Measurements from ENCODE around the gene MYL2.
"Not testable (repeated sequence)": the region's sequence is repeated elsewhere in the genome, so short reads cannot be mapped to it uniquely, and the experiment has no call there.

MYL2 gene

DNA sequence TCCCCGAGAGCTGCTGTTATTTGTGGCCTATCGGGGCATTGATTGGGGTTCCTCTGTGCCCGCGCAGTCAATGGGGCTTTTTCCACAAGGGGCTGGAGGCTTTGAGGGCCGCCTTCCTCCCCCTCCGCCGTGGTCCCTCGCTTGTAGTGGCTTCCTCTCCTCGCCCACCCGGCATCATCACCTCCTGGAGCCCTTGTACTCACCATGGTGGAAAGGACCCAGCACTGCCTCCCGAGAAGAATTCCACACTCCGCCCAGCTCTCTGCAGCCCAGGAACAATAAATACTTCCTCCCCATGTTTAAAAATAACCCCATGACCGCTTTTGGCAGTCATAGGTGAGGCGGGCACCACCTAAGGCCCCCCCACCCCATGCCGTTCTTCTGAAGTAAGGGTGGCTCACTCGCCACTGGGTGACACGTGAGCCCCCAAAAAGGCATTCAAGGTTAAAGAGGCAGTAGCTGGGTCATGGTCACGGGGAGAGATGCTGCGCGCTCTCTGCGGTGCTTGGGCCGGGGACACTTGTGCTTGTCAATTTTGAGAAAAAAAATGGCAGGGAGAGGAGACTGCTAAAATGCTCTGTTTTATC, at the start of gene MYL2:
Gene MYL2 (minus strand): TSS at position 256 of the 587 bp plus-strand sequence. CDS start 50 bp downstream, at position 206.
- DNase-seq, result no peak

- no peak for DNase-seq
Observed at GRCh38 chr12:110966081-110966760, 45.8 kb upstream of the MYL2 start.

GRCh38 chr12:110965574-110965973, 45.2 kb upstream of the MYL2 start:
- DNase-seq, result no peak

GRCh38 chr12:110960795-110961194, 40.4 kb upstream of the MYL2 start:
- no peak for DNase-seq

GRCh38 chr12:110957652-110958051, 37.3 kb upstream of the MYL2 start:
- DNase-seq, result no peak

DNA sequence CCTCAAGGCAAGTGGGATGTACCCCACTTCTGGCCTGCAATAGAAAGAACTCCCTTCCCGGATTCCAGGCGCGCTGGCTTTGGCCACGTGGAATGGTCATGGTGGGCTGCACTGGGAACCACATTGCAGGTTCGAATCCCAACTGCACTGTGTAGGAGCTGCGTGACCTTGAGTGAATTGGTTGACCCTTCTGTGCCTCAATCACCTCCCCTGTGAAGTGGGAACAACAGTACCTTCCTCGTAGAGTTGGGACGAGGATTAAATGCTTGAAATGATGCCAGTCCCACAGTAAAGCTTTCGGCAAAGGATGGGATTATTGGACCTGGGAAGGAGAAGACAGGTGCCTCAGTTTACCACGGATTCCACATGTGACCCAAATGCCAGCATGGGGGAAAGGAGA, 36.8 kb upstream of the MYL2 start:
- no peak for DNase-seq

DNA sequence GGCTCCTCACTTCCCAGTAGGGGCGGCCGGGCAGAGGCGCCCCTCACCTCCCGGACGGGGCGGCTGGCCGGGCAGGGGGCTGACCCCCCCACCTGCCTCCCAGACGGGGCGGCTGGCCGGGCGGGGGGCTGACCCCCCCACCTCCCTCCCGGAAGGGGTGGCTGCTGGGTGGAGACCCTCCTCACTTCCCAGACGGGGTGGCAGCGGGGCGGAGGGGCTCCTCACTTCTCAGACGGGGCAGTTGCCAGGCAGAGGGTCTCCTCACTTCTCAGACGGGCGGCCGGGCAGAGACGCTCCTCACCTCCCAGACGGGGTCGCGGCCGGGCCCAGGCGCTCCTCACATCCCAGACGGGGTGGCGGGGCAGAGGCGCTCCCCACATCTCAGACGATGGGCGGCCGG, 30.5 kb upstream of the MYL2 start:
- not testable (repeated sequence) for DNase-seq

DNA sequence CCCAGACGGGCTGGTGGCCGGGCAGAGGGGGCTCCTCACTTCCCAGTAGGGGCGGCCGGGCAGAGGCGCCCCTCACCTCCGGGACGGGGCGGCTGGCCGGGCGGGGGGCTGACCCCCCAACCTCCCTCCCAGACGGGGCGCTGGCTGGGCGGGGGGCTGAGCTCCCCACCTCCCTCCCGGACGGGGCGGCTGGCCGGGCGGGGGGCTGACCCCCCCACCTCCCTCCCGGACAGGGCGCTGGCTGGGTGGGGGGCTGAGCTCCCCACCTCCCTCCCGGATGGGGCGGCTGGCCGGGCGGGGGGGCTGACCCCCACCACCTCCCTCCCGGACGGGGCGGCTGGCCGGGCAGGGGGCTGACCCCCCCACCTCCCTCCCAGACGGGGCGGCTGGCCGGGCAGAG, 30.1 kb upstream of the MYL2 start:
- DNase-seq, result not testable (repeated sequence)

DNA sequence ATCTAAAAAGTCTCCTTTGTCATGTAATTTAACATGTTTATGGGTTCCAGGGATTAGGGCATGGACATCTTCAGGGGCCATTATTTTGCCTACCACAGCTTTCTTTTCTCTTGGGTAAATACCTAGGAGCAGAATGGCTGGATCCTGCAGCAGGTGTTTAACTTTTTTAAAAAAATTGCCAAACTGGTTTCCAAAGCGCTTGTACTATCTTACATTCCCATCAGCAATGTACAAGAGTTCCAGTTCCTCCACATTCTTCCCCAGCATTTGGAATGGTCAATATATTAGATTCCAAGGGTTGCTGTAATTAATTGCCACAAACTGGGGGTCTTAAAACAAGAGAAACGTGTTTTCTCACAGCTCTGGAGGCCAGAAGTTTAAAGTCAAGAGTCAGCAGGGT, 27.7 kb upstream of the MYL2 start:
- DNase-seq, result no peak

DNA sequence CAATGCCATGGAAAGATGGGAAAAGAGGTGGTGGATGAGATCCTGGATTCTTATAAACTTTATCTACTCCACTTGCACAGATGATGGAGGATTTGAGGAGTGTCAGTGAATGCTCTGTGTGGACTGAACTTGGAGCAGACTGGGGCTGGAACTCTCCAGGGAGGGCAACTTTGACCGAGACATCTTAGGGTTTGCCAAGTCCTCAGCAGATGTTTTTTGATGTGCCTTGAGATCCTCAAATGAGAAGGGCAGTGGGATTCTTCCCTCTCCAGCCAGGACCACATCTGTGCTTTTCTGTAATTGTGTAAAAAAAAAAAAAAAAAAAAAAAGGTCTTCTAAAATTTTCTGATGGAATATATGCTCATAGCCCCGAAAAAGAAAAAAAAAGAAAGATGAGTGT, 23.0 kb upstream of the MYL2 start:
- DNase-seq, result no peak

- no peak for DNase-seq
Observed at GRCh38 chr12:110941391-110941790, 21.0 kb upstream of the MYL2 start.

GRCh38 chr12:110940933-110941332, 20.6 kb upstream of the MYL2 start:
- DNase-seq, result no peak

DNA sequence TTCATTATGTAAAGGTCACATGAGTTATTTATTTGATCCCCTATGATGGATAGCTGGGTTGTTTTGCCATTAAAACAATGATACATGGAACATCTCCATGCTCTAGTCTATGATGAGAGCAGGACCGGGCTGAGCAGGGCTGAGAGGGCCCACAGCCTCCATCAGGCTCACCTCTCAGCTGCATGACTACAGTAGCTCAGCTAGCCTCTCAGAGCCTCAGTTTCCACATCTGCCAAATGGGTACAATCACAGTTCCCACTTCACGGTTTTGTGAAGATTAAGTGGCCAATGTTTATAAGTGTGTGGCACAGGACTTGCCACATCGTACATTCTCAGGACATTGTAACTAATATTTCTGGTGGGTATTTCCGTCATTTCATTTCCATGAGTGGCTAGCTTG, 19.9 kb upstream of the MYL2 start:
- no peak for DNase-seq

DNA sequence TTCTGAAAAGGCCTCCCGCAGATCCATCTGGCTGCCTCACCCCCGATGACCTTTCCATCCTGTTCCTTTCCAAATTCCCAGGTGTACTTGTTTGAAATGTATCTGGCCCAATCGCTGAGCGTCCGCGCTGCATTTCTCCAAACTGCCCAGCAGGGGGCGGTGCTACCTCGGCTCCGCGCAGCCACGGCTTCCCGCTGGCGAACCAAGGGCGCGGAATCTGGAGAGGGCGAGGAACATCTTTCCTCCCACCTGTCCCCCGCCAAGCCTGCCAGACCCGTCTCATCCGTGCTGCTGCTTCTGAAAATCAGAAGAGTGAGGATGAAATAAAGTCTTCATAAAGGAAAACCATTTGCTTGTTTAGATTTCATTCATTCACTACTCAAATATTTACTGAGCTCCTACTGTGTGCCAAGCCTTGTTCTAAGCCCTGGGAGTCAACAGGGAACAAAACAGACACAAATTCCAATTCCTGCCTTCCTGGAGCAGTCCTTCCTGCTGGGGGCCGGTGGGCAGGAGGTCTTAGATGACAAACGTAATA, 16.8 kb upstream of the MYL2 start:
- peak; percentile 7 for DNase-seq

DNA sequence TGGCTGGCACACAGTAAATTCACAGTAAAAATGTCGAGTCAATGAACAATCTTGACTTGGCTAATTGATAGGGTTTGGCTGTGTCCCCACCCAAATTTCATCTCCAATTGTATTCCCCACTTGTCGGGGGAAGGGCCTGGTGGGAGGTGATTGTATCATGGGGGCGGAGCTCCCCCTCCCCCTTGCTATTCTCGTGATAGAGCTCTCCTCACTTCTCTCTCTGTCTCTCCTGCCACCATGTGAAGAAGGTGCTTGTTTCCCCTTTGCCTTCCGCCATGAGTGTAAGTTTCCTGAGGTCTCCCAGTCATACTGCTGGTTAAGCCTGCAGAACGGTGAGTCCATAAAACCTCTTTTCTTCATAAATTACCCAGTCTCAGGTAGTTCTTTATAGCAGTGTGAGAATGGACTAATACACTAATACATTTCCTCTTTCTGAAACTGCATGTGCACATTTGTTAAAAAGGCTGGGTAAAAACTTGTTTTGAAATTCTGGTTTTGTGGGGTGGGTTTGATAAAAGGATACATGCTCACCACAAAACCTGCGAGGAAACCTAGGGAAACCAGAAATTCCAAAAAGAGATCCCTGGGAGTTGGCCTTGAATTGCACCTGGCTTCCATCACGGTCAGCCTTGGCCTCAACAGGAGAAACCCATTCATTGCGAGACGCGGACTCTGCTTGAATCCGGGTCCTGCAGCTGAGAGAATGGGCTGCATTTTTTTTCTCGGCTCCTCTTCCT, 16.2 kb upstream of the MYL2 start:
- no peak for DNase-seq

DNA sequence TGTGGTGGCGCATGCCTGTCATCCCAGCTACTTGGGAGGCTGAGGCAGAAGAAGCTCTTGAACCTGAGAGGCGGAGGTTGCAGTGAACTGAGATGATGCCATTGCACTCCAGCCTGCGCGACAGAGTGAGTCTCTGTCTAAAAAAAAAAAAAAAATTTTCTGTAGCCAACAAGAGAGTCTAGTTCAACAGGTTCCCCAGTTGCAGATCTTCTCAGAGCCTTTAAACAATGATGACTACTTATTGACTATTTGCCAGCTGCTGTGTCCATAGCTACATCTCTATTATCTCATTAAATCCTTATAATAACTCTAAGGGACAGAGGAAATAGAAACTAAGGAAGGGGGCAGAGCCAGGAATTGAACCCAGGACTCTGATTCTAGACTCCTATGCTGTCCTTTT, 15.2 kb upstream of the MYL2 start:
- no peak for DNase-seq

GRCh38 chr12:110934093-110934852, 13.9 kb upstream of the MYL2 start:
- no peak for DNase-seq

DNA sequence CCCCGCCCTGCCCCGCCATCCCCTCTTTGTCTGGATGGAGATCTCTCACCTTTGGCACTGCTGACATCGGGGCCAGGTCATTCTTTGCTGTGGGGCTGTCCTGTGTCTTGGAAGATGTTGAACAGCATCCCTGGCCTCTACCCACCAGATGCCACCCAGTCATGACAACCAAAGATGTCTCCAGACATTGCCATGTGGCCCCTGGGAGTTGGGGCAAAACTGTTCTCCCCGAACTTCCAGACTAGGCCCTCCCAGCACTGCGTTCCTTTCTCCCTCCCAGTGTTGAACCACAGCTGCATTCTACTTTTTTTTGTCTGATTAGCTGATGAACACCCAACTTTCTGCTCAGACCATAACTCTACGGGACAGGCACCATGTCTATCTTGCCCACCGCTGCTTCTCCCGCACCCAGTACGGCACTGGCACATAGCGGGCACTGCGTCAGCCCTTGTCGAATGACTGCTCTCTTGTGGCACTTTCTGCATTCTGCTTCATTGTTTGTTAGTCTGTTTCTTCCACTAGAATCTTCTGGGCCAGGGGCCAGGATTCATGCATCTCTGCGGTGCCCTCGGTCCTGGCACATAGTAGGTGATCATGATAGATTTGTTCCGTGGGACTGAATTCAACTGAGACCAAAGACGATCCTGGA, 13.1 kb upstream of the MYL2 start:
- no peak for DNase-seq

DNA sequence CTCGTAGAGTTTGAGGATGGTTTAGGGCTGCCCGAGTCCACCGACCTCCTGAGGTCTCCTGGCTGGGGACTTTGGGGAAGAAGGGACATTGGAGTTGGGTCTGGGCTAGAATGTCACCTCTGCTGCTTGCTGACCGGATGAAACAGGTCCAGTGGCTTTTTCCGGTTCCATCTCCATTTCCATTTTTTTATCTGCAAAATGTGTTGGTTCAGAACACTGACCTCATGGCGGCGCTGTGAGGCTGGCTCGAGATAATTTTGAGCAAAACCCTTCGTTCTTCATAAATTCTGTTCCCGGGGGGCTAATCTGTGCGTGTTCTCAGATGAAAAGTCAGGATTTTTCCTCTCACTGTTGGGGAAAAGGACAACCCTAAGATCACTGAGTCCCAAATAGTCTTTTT, 11.7 kb upstream of the MYL2 start:
- no peak for DNase-seq

DNA sequence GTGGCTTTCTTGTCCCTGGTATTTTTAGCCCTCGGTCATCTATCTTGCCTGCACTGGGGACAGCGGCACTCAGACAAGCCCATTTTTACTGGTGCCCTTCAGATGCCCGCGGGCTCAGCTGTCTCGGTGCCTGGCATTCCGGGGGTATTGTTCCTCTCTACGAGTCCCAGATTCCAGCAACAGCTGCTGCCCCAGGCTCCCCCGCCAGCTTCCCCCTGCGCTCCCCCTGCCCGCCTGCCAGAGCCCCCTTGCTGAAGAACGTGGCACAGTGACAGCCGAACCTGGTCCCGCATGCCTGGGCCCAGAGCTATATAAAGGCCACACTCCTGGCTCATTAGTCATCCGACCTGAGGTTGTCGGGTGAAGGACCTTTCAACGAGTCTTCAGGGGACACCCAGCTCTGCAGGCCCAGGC, 10.9 kb upstream of the MYL2 start:
- no peak for DNase-seq

GRCh38 chr12:110930348-110931314, 10.3 kb upstream of the MYL2 start:
- DNase-seq, result no peak

Measured in kidney glomerular epithelial cell (primary cell).